Measurements from ENCODE around the gene RALGPS1. TPM values are rescaled to one million over a fixed set of nuclear protein-coding genes. Genes with fewer than 3 reads are reported as not detected.

RALGPS1 gene
- total and polyA plus RNA-seq, 2 donors (not counting 1 experiment from before 2014, with no cell fraction given), result 19.7 to 39.9 TPM

- 96% methylated on average over 3 of the region's 9 CpGs for WGBS (ENCODE audit: insufficient coverage)
- ATAC-seq (ENCODE audit: low read depth) (no peak), DNase-seq (no peak)
- no peaks in the 10 kb centered on the region for H4K20me1 ChIP-seq (ENCODE audit: control insufficient read depth, insufficient read depth, low read length, poor library complexity, severe bottlenecking)
- no peaks in the 10 kb centered on the region for H3K36me3 ChIP-seq (replicated peaks in 1 of 2; ENCODE audit: control extremely low read depth in 1 of 2, control insufficient read depth in 1 of 2, extremely low read depth in 1 of 2, insufficient read depth in 2 of 2, low read length in 1 of 2)
- H3K27ac Mint-ChIP-seq, result no peak overlapping the region
- no peak overlapping the region for H3K9ac ChIP-seq (ENCODE audit: low read length)
- no peaks in the 10 kb centered on the region for H3K79me2 ChIP-seq (ENCODE audit: control insufficient read depth, insufficient read depth, low read length)
- no peaks in the 10 kb centered on the region for H3K9me3 ChIP-seq (ENCODE audit: control extremely low read depth in 1 of 3, control insufficient read depth in 2 of 3, insufficient read depth in 1 of 3, low read length in 2 of 3)
- H2AFZ ChIP-seq (ENCODE audit: insufficient read depth, low read depth, low read length, poor library complexity, severe bottlenecking), result no peak overlapping the region
- H3K27me3 Mint-ChIP-seq, result no peaks in the 10 kb centered on the region
- no peaks in the 10 kb centered on the region for H3K9me3 Mint-ChIP-seq (ENCODE audit: insufficient read depth)
- no peak overlapping the region for H3K4me2 ChIP-seq (replicated peaks; ENCODE audit: low read depth, low read length, poor library complexity, severe bottlenecking)
- H3K4me1 ChIP-seq (ENCODE audit: control insufficient read depth in 2 of 2, insufficient read depth in 2 of 2, low read length in 2 of 2), result peaks cover 6 to 8% of the 10 kb centered on the region in 2 donors
- no peaks in the 10 kb centered on the region for H3K27me3 ChIP-seq (replicated peaks in 1 of 4; ENCODE audit: control extremely low read depth in 1 of 4, control insufficient read depth in 3 of 4, insufficient read depth in 4 of 4, low read length in 3 of 4)
- ChIA-PET POLR2A (no interaction called here), CTCF (interaction anchor here (0.6 to 1.4 kb wide), 3 partner anchors 10 to 606 kb away, joined by 3 to 5 read pairs (median 3); no protein-coding TSS in a partner anchor)
- H3K4me1 Mint-ChIP-seq, result peaks cover 26% of the 10 kb centered on the region
- no peak overlapping the region for H3K4me3 ChIP-seq (ENCODE audit: control extremely low read depth in 1 of 5, extremely low read depth in 1 of 5, insufficient read depth in 1 of 5, low read depth in 2 of 5, low read length in 4 of 5)
- intact Hi-C loops (cut with micrococcal nuclease), result no loop called here
- H3K4me3 Mint-ChIP-seq, result no peak overlapping the region
- no peak for TF ChIP-seq CTCF (IDR thresholded peaks at IDR 0.05)
- no peak for TF ChIP-seq EZH2 (IDR thresholded peaks at IDR 0.05; ENCODE audit: borderline replicate concordance, insufficient read depth, low read depth, low read length, poor library complexity, severe bottlenecking)
- no peak overlapping the region for H3K27ac ChIP-seq (ENCODE audit: low read length in 2 of 2)
These were observed 246.6 kb downstream of the RALGPS1 start for GRCh38 chr9:127161081-127161624.

- intact Hi-C loops (cut with micrococcal nuclease), result no loop called here
- ChIA-PET POLR2A (no interaction called here), CTCF (interaction anchor here (0.6 to 1.4 kb wide), 4 partner anchors 11 to 607 kb away, joined by 3 to 5 read pairs (median 3); no protein-coding TSS in a partner anchor)
- no peak overlapping the region for H3K4me2 ChIP-seq (replicated peaks; ENCODE audit: low read depth, low read length, poor library complexity, severe bottlenecking)
- no peaks in the 10 kb centered on the region for H3K36me3 ChIP-seq (replicated peaks in 1 of 2; ENCODE audit: control extremely low read depth in 1 of 2, control insufficient read depth in 1 of 2, extremely low read depth in 1 of 2, insufficient read depth in 2 of 2, low read length in 1 of 2)
- no peak overlapping the region for H3K4me3 Mint-ChIP-seq
- WGBS (ENCODE audit: insufficient coverage), result 74% methylated on average over 4 of the region's 9 CpGs
- H3K27me3 Mint-ChIP-seq, result no peaks in the 10 kb centered on the region
- no peak overlapping the region for H3K27ac Mint-ChIP-seq
- no peak overlapping the region for H3K9ac ChIP-seq (ENCODE audit: low read length)
- no peaks in the 10 kb centered on the region for H4K20me1 ChIP-seq (ENCODE audit: control insufficient read depth, insufficient read depth, low read length, poor library complexity, severe bottlenecking)
- H2AFZ ChIP-seq (ENCODE audit: insufficient read depth, low read depth, low read length, poor library complexity, severe bottlenecking), result no peak overlapping the region
- TF ChIP-seq CTCF (IDR thresholded peaks at IDR 0.05) (no peak), EZH2 (IDR thresholded peaks at IDR 0.05; ENCODE audit: borderline replicate concordance, insufficient read depth, low read depth, low read length, poor library complexity, severe bottlenecking) (no peak)
- no peak overlapping the region for H3K27ac ChIP-seq (ENCODE audit: low read length in 2 of 2)
- DNase-seq, result no peak
- H3K9me3 Mint-ChIP-seq (ENCODE audit: insufficient read depth), result no peaks in the 10 kb centered on the region
- ATAC-seq (ENCODE audit: low read depth), result no peak
- no peak overlapping the region for H3K4me3 ChIP-seq (ENCODE audit: control extremely low read depth in 1 of 5, extremely low read depth in 1 of 5, insufficient read depth in 1 of 5, low read depth in 2 of 5, low read length in 4 of 5)
- H3K4me1 Mint-ChIP-seq, result peaks cover 37% of the 10 kb centered on the region
- no peaks in the 10 kb centered on the region for H3K27me3 ChIP-seq (replicated peaks in 1 of 4; ENCODE audit: control extremely low read depth in 1 of 4, control insufficient read depth in 3 of 4, insufficient read depth in 4 of 4, low read length in 3 of 4)
- H3K9me3 ChIP-seq (ENCODE audit: control extremely low read depth in 1 of 3, control insufficient read depth in 2 of 3, insufficient read depth in 1 of 3, low read length in 2 of 3), result peaks cover 0 to 11% (median 3%) of the 10 kb centered on the region in 3 donors
- no peaks in the 10 kb centered on the region for H3K79me2 ChIP-seq (ENCODE audit: control insufficient read depth, insufficient read depth, low read length)
- peaks cover 17 to 19% of the 10 kb centered on the region in 2 donors for H3K4me1 ChIP-seq (ENCODE audit: control insufficient read depth in 2 of 2, insufficient read depth in 2 of 2, low read length in 2 of 2)
These were observed 247.7 kb downstream of the RALGPS1 start for GRCh38 chr9:127162046-127162863.

Measured in B cell (primary cell).